ENCODE data around the gene MLANA.

Gene MLANA

GRCh38 chr9:5890641-5891040 lies at the start of gene MLANA:
MLANA (plus strand) TSS chr9:5890889; CDS start chr9:5892475, 1,586 bp downstream.
- no peak for DNase-seq (ENCODE audit: low spot score)

GRCh38 chr9:5841771-5842573 lies 48.7 kb upstream of the MLANA start:
- DNase-seq (ENCODE audit: low spot score): no peak

GRCh38 chr9:5842929-5843793 lies 47.5 kb upstream of the MLANA start:
- DNase-seq (ENCODE audit: low spot score): no peak

- no peak for DNase-seq (ENCODE audit: low spot score)
Measured at GRCh38 chr9:5843794-5844471, 46.8 kb upstream of the MLANA start.

- no peak for DNase-seq (ENCODE audit: low spot score)
Measured at GRCh38 chr9:5845157-5845531, 45.5 kb upstream of the MLANA start.

- DNase-seq (ENCODE audit: low spot score): no peak
Measured at GRCh38 chr9:5846096-5846495, 44.6 kb upstream of the MLANA start.

GRCh38 chr9:5846501-5846921 lies 44.2 kb upstream of the MLANA start:
- DNase-seq (ENCODE audit: low spot score): no peak

- DNase-seq (ENCODE audit: low spot score): no peak
Measured at GRCh38 chr9:5848372-5848882, 42.3 kb upstream of the MLANA start.

GRCh38 chr9:5850724-5851122 lies 40.0 kb upstream of the MLANA start:
- DNase-seq (ENCODE audit: low spot score): no peak

- DNase-seq (ENCODE audit: low spot score): no peak
Measured at GRCh38 chr9:5851445-5851844, 39.2 kb upstream of the MLANA start.

GRCh38 chr9:5852987-5853386 lies 37.7 kb upstream of the MLANA start:
- DNase-seq (ENCODE audit: low spot score): no peak

GRCh38 chr9:5853617-5854016 lies 37.1 kb upstream of the MLANA start:
- no peak for DNase-seq (ENCODE audit: low spot score)

- no peak for DNase-seq (ENCODE audit: low spot score)
Measured at GRCh38 chr9:5854063-5854790, 36.5 kb upstream of the MLANA start.

GRCh38 chr9:5857928-5858327 lies 32.8 kb upstream of the MLANA start:
- no peak for DNase-seq (ENCODE audit: low spot score)

- DNase-seq (ENCODE audit: low spot score): no peak
Measured at GRCh38 chr9:5858833-5859232, 31.9 kb upstream of the MLANA start.

- DNase-seq (ENCODE audit: low spot score): no peak
Measured at GRCh38 chr9:5863092-5863746, 27.5 kb upstream of the MLANA start.

- DNase-seq (ENCODE audit: low spot score): no peak
Measured at GRCh38 chr9:5864446-5864845, 26.2 kb upstream of the MLANA start.

GRCh38 chr9:5866272-5866671 lies 24.4 kb upstream of the MLANA start:
- no peak for DNase-seq (ENCODE audit: low spot score)

- no peak for DNase-seq (ENCODE audit: low spot score)
Measured at GRCh38 chr9:5866685-5867084, 24.0 kb upstream of the MLANA start.

GRCh38 chr9:5868235-5868634 lies 22.5 kb upstream of the MLANA start:
- DNase-seq (ENCODE audit: low spot score): no peak
